SK-N-SH (cell line): ENCODE data around the gene FRS2. TPM values are rescaled to one million over a fixed set of nuclear protein-coding genes. Genes with fewer than 3 reads are reported as not detected.
A peak's percentile ranks its signal among the peaks of the same experiment; 100 is the strongest.

Source experiments
- CTCF ChIA-PET: fragments of 300-600, 350-600 bp; formaldehyde crosslinking; extraction: SDS; loops from one replicate; lab custom pipeline; 2021; lab: Yijun Ruan, JAX
- POLR2A ChIA-PET: fragments of 350-600 bp; sonication (Branson Sonifier 250); formaldehyde crosslinking; extraction: SDS; loops from one replicate; lab custom pipeline; 2020; ENCODE audit warnings: antibody characterized with exemption, inconsistent platforms; lab: Yijun Ruan, JAX
- DNase-seq: peaks from one replicate; pipeline ENCODE4 v3.0.0; 2012
- H2AFZ ChIP-seq: fragments of 200-600 bp; sonication (generic); 2 replicates; pipeline ENCODE4 v1.8.1; 2016; ENCODE audit warnings: antibody characterized with exemption, mild to moderate bottlenecking, low read depth
- H3F3A ChIP-seq: fragments of 200-600 bp; sonication (generic); replicated peaks from 2 replicates; pipeline ENCODE3; 2016; ENCODE audit warnings: antibody characterized with exemption, mild to moderate bottlenecking; ENCODE audit not compliant: insufficient read depth
- H3K27ac ChIP-seq, 2 experiments: fragments of 200-500 bp in 1 of 2; fragments of 200-600 bp in 1 of 2; sonication (Bioruptor generic) in 1 of 2; sonication (generic), shearing (Covaris generic) in 1 of 2; 2 replicates each; pipeline versions ENCODE4 v1.5.1 to v1.6.1; 2014 to 2016; ENCODE audit warnings: low read depth in 2 of 2, inconsistent platforms in 1 of 2, low read length in 1 of 2, mild to moderate bottlenecking in 1 of 2, mixed read lengths in 1 of 2
- H3K27me3 ChIP-seq: fragments of 200-600 bp; sonication (generic), shearing (Covaris generic); 2 replicates; pipeline ENCODE4 v1.6.1; 2016; ENCODE audit warnings: mixed run types; ENCODE audit not compliant: insufficient read depth
- H3K36me3 ChIP-seq, 2 experiments: fragments of 200-500 bp in 1 of 2; fragments of 200-600 bp in 1 of 2; sonication (Bioruptor generic) in 1 of 2; sonication (generic) in 1 of 2; replicated peaks in 1 of 2; 2 replicates each; pipeline versions ENCODE3 to v1.5.1; 2014 to 2016; ENCODE audit warnings: low read length in 1 of 2, mild to moderate bottlenecking in 1 of 2; ENCODE audit not compliant: insufficient read depth in 2 of 2, control insufficient read depth in 1 of 2
- H3K4me1 ChIP-seq, 2 experiments: fragments of 200-500 bp in 1 of 2; fragments of 200-600 bp in 1 of 2; sonication (Bioruptor generic) in 1 of 2; sonication (generic), shearing (Covaris generic) in 1 of 2; 2 replicates each; pipeline versions ENCODE4 v1.5.1 to v1.6.1; 2014 to 2016; ENCODE audit warnings: low read depth in 1 of 2, low read length in 1 of 2, mixed run types in 1 of 2; ENCODE audit not compliant: insufficient read depth in 2 of 2, control insufficient read depth in 1 of 2
- H3K4me2 ChIP-seq: fragments of 200-600 bp; sonication (generic), shearing (Covaris generic); 2 replicates; pipeline ENCODE4 v1.6.1; 2017; ENCODE audit warnings: mixed run types
- H3K4me3 ChIP-seq, 2 experiments: fragments of 200-500 bp in 1 of 2; fragments of 200-600 bp in 1 of 2; sonication (Bioruptor generic) in 1 of 2; sonication (generic), shearing (Covaris generic) in 1 of 2; 2 replicates each; pipeline versions ENCODE4 v1.5.1 to v1.8.1; 2014 to 2016; ENCODE audit warnings: low read depth in 2 of 2, inconsistent platforms in 1 of 2, low read length in 1 of 2, mild to moderate bottlenecking in 1 of 2, mixed read lengths in 1 of 2, moderate library complexity in 1 of 2
- H3K79me2 ChIP-seq: fragments of 200-600 bp; sonication (generic); 2 replicates; pipeline ENCODE4 v1.8.1; 2017; ENCODE audit warnings: mild to moderate bottlenecking; ENCODE audit not compliant: insufficient read depth
- H3K9ac ChIP-seq: fragments of 200-600 bp; sonication (generic); 2 replicates; pipeline ENCODE4 v1.6.1; 2017; ENCODE audit warnings: mixed run types
- H3K9me2 ChIP-seq: fragments of 200-600 bp; sonication (generic); 2 replicates; pipeline ENCODE4 v1.6.1; 2017; ENCODE audit warnings: mixed run types
- H3K9me3 ChIP-seq: fragments of 200-600 bp; sonication (generic); 2 replicates; pipeline ENCODE4 v1.6.1; 2017; ENCODE audit warnings: mixed run types, mild to moderate bottlenecking, moderate library complexity
- H4K20me1 ChIP-seq: fragments of 200-600 bp; sonication (generic); 2 replicates; pipeline ENCODE4 v1.6.1; 2017; ENCODE audit warnings: mild to moderate bottlenecking, mixed run types; ENCODE audit not compliant: insufficient read depth
- EP300 ChIP-seq, 2 experiments: IDR thresholded peaks; 2 replicates each; pipeline versions ENCODE4 v1.4.0 to v1.6.1; 2012; ENCODE audit warnings: borderline replicate concordance in 1 of 2, low read depth in 1 of 2, low read length in 1 of 2
- MXI1 ChIP-seq: IDR thresholded peaks from 2 replicates; pipeline ENCODE4 v1.6.1; 2012; ENCODE audit warnings: mild to moderate bottlenecking, low read depth, low read length, improper control_type of control experiment
- NFIC ChIP-seq: IDR thresholded peaks from 2 replicates; pipeline ENCODE4 v1.4.0; 2012; ENCODE audit warnings: borderline replicate concordance
- NRF1 ChIP-seq: IDR thresholded peaks from 2 replicates; pipeline ENCODE4 v1.6.1; 2012; ENCODE audit warnings: low read depth, mild to moderate bottlenecking, low read length
- PBX3 ChIP-seq: IDR thresholded peaks from 2 replicates; pipeline ENCODE4; 2012
- RAD21 ChIP-seq: IDR thresholded peaks from 2 replicates; pipeline ENCODE4 v1.6.1; 2012; ENCODE audit warnings: mild to moderate bottlenecking, low read length
- RXRA ChIP-seq: IDR thresholded peaks from 2 replicates; pipeline ENCODE4 v1.4.0; 2012; ENCODE audit warnings: low read depth, mild to moderate bottlenecking, borderline replicate concordance
- SIN3A ChIP-seq: IDR thresholded peaks from 2 replicates; pipeline ENCODE4 v1.6.1; 2012; ENCODE audit warnings: low read depth, mild to moderate bottlenecking, low read length, moderate library complexity, borderline replicate concordance
- SMC3 ChIP-seq: IDR thresholded peaks from 2 replicates; pipeline ENCODE4 v1.6.1; 2012; ENCODE audit warnings: low read depth, low read length, improper control_type of control experiment
- TCF12 ChIP-seq: IDR thresholded peaks from 2 replicates; pipeline ENCODE4 v1.4.0; 2012
- TEAD4 ChIP-seq: IDR thresholded peaks from 2 replicates; pipeline ENCODE4 v1.4.0; 2012; ENCODE audit warnings: mild to moderate bottlenecking, borderline replicate concordance; ENCODE audit not compliant: insufficient read depth
- WGBS: methylation state at CpG from one replicate; pipeline ENCODE4 v1.1.6; 2017; ENCODE audit warnings: low lambda C conversion rate; 5-methylcytosine and 5-hydroxymethylcytosine counted together
- polyA plus RNA-seq, 3 experiments: library from polyadenylated mRNA; depleted of rRNA; stranded (reverse); fragments of >200 nt; gene quantifications; 2 replicates each; pipeline ENCODE4 v1.2.3, GENCODE V29; 2012
- TF ChIP-seq, protein P1 (sequence below): fragments of 150-350 bp; IDR thresholded peaks from 2 replicates; pipeline ENCODE4 v1.6.1; 2017; ENCODE audit warnings: antibody characterized with exemption, low read length, low read depth, borderline replicate concordance
- TF ChIP-seq, protein P2 (sequence below): fragments of 200-600 bp; sonication (generic); IDR thresholded peaks from 2 replicates; pipeline ENCODE4 v1.6.1; 2017; ENCODE audit warnings: antibody characterized with exemption, mild to moderate bottlenecking, moderate library complexity

The FRS2 gene
- polyA plus RNA-seq, 1 of the 3 experiments (the other 2 are of a cell fraction): 7.1 TPM

DNA sequence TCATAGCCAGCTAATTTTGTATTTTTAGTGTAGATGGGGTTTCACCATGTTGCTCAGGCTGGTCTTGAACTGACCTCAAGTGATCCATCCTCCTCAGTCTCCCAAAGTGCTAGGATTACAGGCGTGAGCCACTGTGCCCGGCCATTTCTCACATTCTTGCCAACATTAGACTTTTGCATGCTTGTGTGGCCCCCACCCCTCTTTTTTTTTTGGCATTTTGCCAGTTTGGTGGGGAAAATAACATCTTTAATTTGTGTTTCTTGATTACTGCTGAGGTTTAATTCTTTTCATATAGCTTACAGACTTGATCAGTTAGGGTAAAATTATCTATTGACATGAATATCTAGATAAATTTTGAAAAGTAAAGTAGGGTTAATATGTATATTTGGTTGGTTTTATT is 118.9 kb downstream of the FRS2 start:
- H3K9me2 ChIP-seq: no peaks in the 10 kb centered on the region
- H3K27ac ChIP-seq: no peak overlapping the region
- peaks cover 4 to 5% of the 10 kb centered on the region in 2 experiments; a peak in 3 of 4 replicates for H3K4me1 ChIP-seq
- DNase-seq: no peak
- no peak overlapping the region for H3K9ac ChIP-seq
- no peak overlapping the region for H3K4me3 ChIP-seq
- no peak overlapping the region for H3K4me2 ChIP-seq
- no peaks in the 10 kb centered on the region for H3K27me3 ChIP-seq
- peaks cover 70% of the 10 kb centered on the region for H3K79me2 ChIP-seq
- peaks cover 71 to 78% of the 10 kb centered on the region in 2 experiments for H3K36me3 ChIP-seq
- H2AFZ ChIP-seq: no peak overlapping the region
- no peaks in the 10 kb centered on the region for H3K9me3 ChIP-seq
- peaks cover 6% of the 10 kb centered on the region for H3F3A ChIP-seq
- WGBS: 91% methylated on average over 2 of the region's 2 CpGs
- POLR2A ChIA-PET: no interaction called here
- TF ChIP-seq, protein P1, sequence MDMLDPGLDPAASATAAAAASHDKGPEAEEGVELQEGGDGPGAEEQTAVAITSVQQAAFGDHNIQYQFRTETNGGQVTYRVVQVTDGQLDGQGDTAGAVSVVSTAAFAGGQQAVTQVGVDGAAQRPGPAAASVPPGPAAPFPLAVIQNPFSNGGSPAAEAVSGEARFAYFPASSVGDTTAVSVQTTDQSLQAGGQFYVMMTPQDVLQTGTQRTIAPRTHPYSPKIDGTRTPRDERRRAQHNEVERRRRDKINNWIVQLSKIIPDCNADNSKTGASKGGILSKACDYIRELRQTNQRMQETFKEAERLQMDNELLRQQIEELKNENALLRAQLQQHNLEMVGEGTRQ: no peak
- TF ChIP-seq, all 33 proteins: peak for 0
- CTCF ChIA-PET: interaction anchor here (1.1 to 1.3 kb wide), 3 partner anchors 11 to 50 kb away, joined by 3 to 5 read pairs (median 3); no protein-coding TSS in a partner anchor
- H4K20me1 ChIP-seq: peaks cover 12% of the 10 kb centered on the region

GRCh38 chr12:69595689-69596088 is 125.5 kb downstream of the FRS2 start:
- Histone ChIP-seq H3K4me2 (no peak overlapping the region), H3F3A (peaks cover 18% of the 10 kb centered on the region), H3K9ac (no peak overlapping the region), H3K9me2 (no peaks in the 10 kb centered on the region), H3K27ac (no peak overlapping the region), H3K4me1 (no peaks in the 10 kb centered on the region), H3K79me2 (peaks cover 21% of the 10 kb centered on the region; the same call in 1 of the 2 replicates), H2AFZ (no peak overlapping the region), H3K36me3 (peaks cover 85 to 95% of the 10 kb centered on the region in 2 experiments), H4K20me1 (peaks cover 6% of the 10 kb centered on the region; the same call in 1 of the 2 replicates), H3K4me3 (no peak overlapping the region)
- POLR2A ChIA-PET: no interaction called here
- 98% methylated on average over 2 of the region's 2 CpGs for WGBS
- TF ChIP-seq RAD21 (0 out of 2 replicates have a peak, but pooled peaks have one; percentile 6), SMC3 (no peak)
- TF ChIP-seq, protein P2, sequence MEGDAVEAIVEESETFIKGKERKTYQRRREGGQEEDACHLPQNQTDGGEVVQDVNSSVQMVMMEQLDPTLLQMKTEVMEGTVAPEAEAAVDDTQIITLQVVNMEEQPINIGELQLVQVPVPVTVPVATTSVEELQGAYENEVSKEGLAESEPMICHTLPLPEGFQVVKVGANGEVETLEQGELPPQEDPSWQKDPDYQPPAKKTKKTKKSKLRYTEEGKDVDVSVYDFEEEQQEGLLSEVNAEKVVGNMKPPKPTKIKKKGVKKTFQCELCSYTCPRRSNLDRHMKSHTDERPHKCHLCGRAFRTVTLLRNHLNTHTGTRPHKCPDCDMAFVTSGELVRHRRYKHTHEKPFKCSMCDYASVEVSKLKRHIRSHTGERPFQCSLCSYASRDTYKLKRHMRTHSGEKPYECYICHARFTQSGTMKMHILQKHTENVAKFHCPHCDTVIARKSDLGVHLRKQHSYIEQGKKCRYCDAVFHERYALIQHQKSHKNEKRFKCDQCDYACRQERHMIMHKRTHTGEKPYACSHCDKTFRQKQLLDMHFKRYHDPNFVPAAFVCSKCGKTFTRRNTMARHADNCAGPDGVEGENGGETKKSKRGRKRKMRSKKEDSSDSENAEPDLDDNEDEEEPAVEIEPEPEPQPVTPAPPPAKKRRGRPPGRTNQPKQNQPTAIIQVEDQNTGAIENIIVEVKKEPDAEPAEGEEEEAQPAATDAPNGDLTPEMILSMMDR: peak; percentile 7; the same call in 1 of the 2 replicates
- TF ChIP-seq, all 33 proteins: peak for 2
- CTCF ChIA-PET: interaction anchor here (0.7 to 1.5 kb wide), 3 partner anchors 10 to 138 kb away, joined by 4 to 7 read pairs (median 6); partner anchors contain the start of gene CCT2
- no peak for DNase-seq
- Histone ChIP-seq H3K27me3 (no peaks in the 10 kb centered on the region), H3K9me3 (no peaks in the 10 kb centered on the region)

- peaks cover 6% of the 10 kb centered on the region; the same call in 1 of the 2 replicates for H4K20me1 ChIP-seq
- no peaks in the 10 kb centered on the region for H3K27me3 ChIP-seq
- TF ChIP-seq TCF12: no peak
- no peak for TF ChIP-seq RAD21
- no peak for TF ChIP-seq SIN3A
- TF ChIP-seq NRF1: no peak
- no peak for TF ChIP-seq PBX3
- TF ChIP-seq, protein P2: no peak
- no peak for TF ChIP-seq MXI1
- TF ChIP-seq EP300 (IDR thresholded peaks at IDR 0.05; ENCODE audit: borderline replicate concordance in 1 of 2, low read depth in 1 of 2, low read length in 1 of 2): no peak
- no peak for TF ChIP-seq NFIC
- TF ChIP-seq RXRA: no peak
- no peak for TF ChIP-seq TEAD4
- ChIA-PET POLR2A (no interaction called here), CTCF (interaction anchor here (0.7 to 2.4 kb wide), 3 partner anchors 10 to 195 kb away, joined by 3 to 7 read pairs (median 4); partner anchors contain the start of gene CCT2)
- H3F3A ChIP-seq: peaks cover 27% of the 10 kb centered on the region
- no peaks in the 10 kb centered on the region for H3K4me1 ChIP-seq
- no peak for DNase-seq
- no peak overlapping the region for H3K27ac ChIP-seq
- peaks cover 8% of the 10 kb centered on the region; the same call in 1 of the 2 replicates for H3K79me2 ChIP-seq
- H3K4me2 ChIP-seq: no peak overlapping the region
- no peak overlapping the region for H3K4me3 ChIP-seq
- H2AFZ ChIP-seq: no peak overlapping the region
- peaks cover 86 to 90% of the 10 kb centered on the region in 2 experiments for H3K36me3 ChIP-seq
- no peak overlapping the region for H3K9ac ChIP-seq
- H3K9me3 ChIP-seq: no peaks in the 10 kb centered on the region
- 84% methylated on average over 4 of the region's 4 CpGs for WGBS
- no peaks in the 10 kb centered on the region for H3K9me2 ChIP-seq
Measured at GRCh38 chr12:69598174-69598753, 128.1 kb downstream of the FRS2 start.
